WTC11 (cell line): ENCODE results near the gene LCP1. TPM values are rescaled to one million over a fixed set of nuclear protein-coding genes. Genes with fewer than 3 reads are reported as not detected.

Source experiments
- ATAC-seq: fragments of 200-7000 bp; cut with Tn5 transposase; 2 replicates; pipeline ENCODE4 v1.10.0; 2021; ENCODE audit warnings: mild to moderate bottlenecking, moderate library complexity
- CTCF ChIA-PET: fragments of 300-600 bp; sonication (Branson Sonifier 250); formaldehyde crosslinking; loops from one replicate; lab custom pipeline; 2021; ENCODE audit warnings: antibody characterized with exemption; lab: Charles Lee
- POLR2A ChIA-PET: fragments of 350-600 bp; sonication (Branson Sonifier 250); formaldehyde crosslinking; loops from one replicate; lab custom pipeline; 2021; ENCODE audit warnings: antibody characterized with exemption; lab: Charles Lee
- DNase-seq: peaks from one replicate; pipeline ENCODE4 v3.0.0; 2021; ENCODE audit warnings: low spot score
- H3K27ac Mint-ChIP-seq: 2 replicates; pipeline ENCODE4 v1.8.0; 2021; ENCODE audit warnings: mixed read lengths
- H3K27me3 Mint-ChIP-seq: 2 replicates; pipeline ENCODE4 v1.8.0; 2021; ENCODE audit warnings: low read depth, mild to moderate bottlenecking, moderate library complexity, mixed read lengths
- H3K36me3 Mint-ChIP-seq: 2 replicates; pipeline ENCODE4 v1.8.0; 2021; ENCODE audit warnings: mixed read lengths
- H3K4me1 Mint-ChIP-seq: 2 replicates; pipeline ENCODE4 v1.8.0; 2022; ENCODE audit warnings: mixed read lengths
- H3K4me3 Mint-ChIP-seq: 2 replicates; pipeline ENCODE4 v1.8.0; 2021; ENCODE audit warnings: mild to moderate bottlenecking, moderate library complexity, mixed read lengths
- H3K9me3 Mint-ChIP-seq: 2 replicates; pipeline ENCODE4 v1.8.0; 2021; ENCODE audit warnings: mixed read lengths
- CBFB ChIP-seq: sonication (generic); formaldehyde crosslinking; IDR thresholded peaks from 2 replicates; pipeline ENCODE4 v1.8.1; 2022; ENCODE audit warnings: mild to moderate bottlenecking, low read depth, missing genetic modification reagents
- FOXJ3 ChIP-seq: sonication (generic); formaldehyde crosslinking; IDR thresholded peaks from 2 replicates; pipeline ENCODE4 v1.9.0; 2021; ENCODE audit warnings: missing genetic modification reagents, mild to moderate bottlenecking, borderline replicate concordance
- HMGA2 ChIP-seq: fragments of 250-450 bp; sonication (Bioruptor Pico); IDR thresholded peaks from 2 replicates; pipeline ENCODE4 v1.4.0; 2021; ENCODE audit warnings: mild to moderate bottlenecking, moderate library complexity
- KAT7 ChIP-seq: sonication (generic); formaldehyde crosslinking; IDR thresholded peaks from 2 replicates; pipeline ENCODE4 v1.8.1; 2023; ENCODE audit warnings: missing genetic modification reagents, mild to moderate bottlenecking, borderline replicate concordance
- NR2C2 ChIP-seq: sonication (generic); formaldehyde crosslinking; IDR thresholded peaks from 2 replicates; pipeline ENCODE4 v1.8.0; 2022; ENCODE audit warnings: mild to moderate bottlenecking, missing genetic modification reagents
- OVOL2 ChIP-seq: fragments of 250-450 bp; sonication (Bioruptor Pico); IDR thresholded peaks from 2 replicates; pipeline ENCODE4 v1.9.0; 2021; ENCODE audit warnings: mild to moderate bottlenecking, borderline replicate concordance
- PRRX2 ChIP-seq: fragments of 250-450 bp; sonication (Bioruptor Pico); IDR thresholded peaks from 2 replicates; pipeline ENCODE4 v1.8.0; 2021; ENCODE audit warnings: mild to moderate bottlenecking
- RELA ChIP-seq: sonication (generic); formaldehyde crosslinking; IDR thresholded peaks from 2 replicates; pipeline ENCODE4 v1.8.1; 2022; ENCODE audit warnings: missing genetic modification reagents, mild to moderate bottlenecking, borderline replicate concordance
- RORB ChIP-seq: fragments of 250-450 bp; sonication (Bioruptor Pico); IDR thresholded peaks from 2 replicates; pipeline ENCODE4 v1.9.0; 2021; ENCODE audit warnings: mild to moderate bottlenecking
- SMAD4 ChIP-seq: sonication (generic); formaldehyde crosslinking; IDR thresholded peaks from 2 replicates; pipeline ENCODE4 v1.8.0; 2022; ENCODE audit warnings: mild to moderate bottlenecking, missing genetic modification reagents
- TEAD1 ChIP-seq: sonication (generic); formaldehyde crosslinking; IDR thresholded peaks from 2 replicates; pipeline ENCODE4 v1.8.0; 2022; ENCODE audit warnings: mild to moderate bottlenecking, missing genetic modification reagents
- ZNF121 ChIP-seq: sonication (generic); formaldehyde crosslinking; IDR thresholded peaks from 2 replicates; pipeline ENCODE4 v1.8.0; 2023; ENCODE audit warnings: missing genetic modification reagents
- ZNF263 ChIP-seq: sonication (generic); formaldehyde crosslinking; IDR thresholded peaks from 2 replicates; pipeline ENCODE4 v1.8.1; 2022; ENCODE audit warnings: low read depth, mild to moderate bottlenecking, moderate library complexity, missing genetic modification reagents
- ZNF423 ChIP-seq: fragments of 250-450 bp; sonication (Bioruptor Pico); IDR thresholded peaks from 2 replicates; pipeline ENCODE4 v2.1.2; 2022; ENCODE audit warnings: mild to moderate bottlenecking, moderate library complexity
- total RNA-seq: library from RNA; stranded (reverse); gene quantifications from 3 replicates; pipeline ENCODE4 v1.2.3, GENCODE V29; 2021
- TF ChIP-seq, protein P1 (sequence below): sonication (generic); formaldehyde crosslinking; IDR thresholded peaks from 2 replicates; pipeline ENCODE4 v1.8.0; 2022; ENCODE audit warnings: missing genetic modification reagents
- TF ChIP-seq, protein P2 (sequence below): sonication (generic); formaldehyde crosslinking; IDR thresholded peaks from 2 replicates; pipeline ENCODE4 v1.8.0; 2022; ENCODE audit warnings: mild to moderate bottlenecking, missing genetic modification reagents
- TF ChIP-seq, protein P3 (sequence below): sonication (generic); formaldehyde crosslinking; IDR thresholded peaks from 2 replicates; pipeline ENCODE4 v1.8.0; 2022; ENCODE audit warnings: mild to moderate bottlenecking, missing genetic modification reagents
- TF ChIP-seq, protein P4 (sequence below): fragments of 200-600 bp; IDR thresholded peaks from 2 replicates; pipeline ENCODE4 v1.8.0; 2022; ENCODE audit warnings: antibody characterized with exemption
- TF ChIP-seq, protein P5 (sequence below): fragments of 250-450 bp; sonication (Bioruptor Pico); IDR thresholded peaks from 2 replicates; pipeline ENCODE4 v1.8.0; 2021; ENCODE audit warnings: mild to moderate bottlenecking

Gene LCP1
- total RNA-seq, 1 experiment from 2014 or later = 3.2 TPM

DNA sequence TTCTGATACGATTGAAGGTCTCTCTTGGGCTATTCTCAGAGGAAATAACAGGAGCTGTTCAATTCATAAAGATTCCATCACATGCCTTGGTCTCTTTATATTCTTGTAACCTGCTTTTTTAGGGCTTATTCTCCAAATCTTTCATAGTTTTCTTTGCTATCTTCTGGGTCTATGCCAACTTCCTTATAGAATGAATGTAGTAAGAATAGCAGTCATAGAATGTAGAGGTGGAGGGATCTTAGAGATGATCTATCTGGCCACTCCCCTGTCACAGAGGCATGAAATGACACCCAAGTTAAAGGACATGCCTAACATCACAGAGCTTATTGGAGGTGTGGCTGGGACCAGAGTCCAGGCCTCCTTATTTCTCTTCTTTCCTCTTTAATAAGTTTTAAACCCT, 13.2 kb downstream of the LCP1 start:
- H3K27ac Mint-ChIP-seq = no peak overlapping the region
- CTCF ChIA-PET = interaction anchor here (0.8 kb wide), 1 partner anchor 42 kb away, joined by 3 read pairs; no protein-coding TSS in a partner anchor
- no peak for DNase-seq
- H3K27me3 Mint-ChIP-seq = peaks cover 17% of the 10 kb centered on the region
- H3K4me3 Mint-ChIP-seq = no peak overlapping the region
- peaks cover 17% of the 10 kb centered on the region for H3K4me1 Mint-ChIP-seq
- no peaks in the 10 kb centered on the region for H3K36me3 Mint-ChIP-seq
- no peak for ATAC-seq
- TF ChIP-seq OVOL2 = no peak
- TF ChIP-seq, protein P1, sequence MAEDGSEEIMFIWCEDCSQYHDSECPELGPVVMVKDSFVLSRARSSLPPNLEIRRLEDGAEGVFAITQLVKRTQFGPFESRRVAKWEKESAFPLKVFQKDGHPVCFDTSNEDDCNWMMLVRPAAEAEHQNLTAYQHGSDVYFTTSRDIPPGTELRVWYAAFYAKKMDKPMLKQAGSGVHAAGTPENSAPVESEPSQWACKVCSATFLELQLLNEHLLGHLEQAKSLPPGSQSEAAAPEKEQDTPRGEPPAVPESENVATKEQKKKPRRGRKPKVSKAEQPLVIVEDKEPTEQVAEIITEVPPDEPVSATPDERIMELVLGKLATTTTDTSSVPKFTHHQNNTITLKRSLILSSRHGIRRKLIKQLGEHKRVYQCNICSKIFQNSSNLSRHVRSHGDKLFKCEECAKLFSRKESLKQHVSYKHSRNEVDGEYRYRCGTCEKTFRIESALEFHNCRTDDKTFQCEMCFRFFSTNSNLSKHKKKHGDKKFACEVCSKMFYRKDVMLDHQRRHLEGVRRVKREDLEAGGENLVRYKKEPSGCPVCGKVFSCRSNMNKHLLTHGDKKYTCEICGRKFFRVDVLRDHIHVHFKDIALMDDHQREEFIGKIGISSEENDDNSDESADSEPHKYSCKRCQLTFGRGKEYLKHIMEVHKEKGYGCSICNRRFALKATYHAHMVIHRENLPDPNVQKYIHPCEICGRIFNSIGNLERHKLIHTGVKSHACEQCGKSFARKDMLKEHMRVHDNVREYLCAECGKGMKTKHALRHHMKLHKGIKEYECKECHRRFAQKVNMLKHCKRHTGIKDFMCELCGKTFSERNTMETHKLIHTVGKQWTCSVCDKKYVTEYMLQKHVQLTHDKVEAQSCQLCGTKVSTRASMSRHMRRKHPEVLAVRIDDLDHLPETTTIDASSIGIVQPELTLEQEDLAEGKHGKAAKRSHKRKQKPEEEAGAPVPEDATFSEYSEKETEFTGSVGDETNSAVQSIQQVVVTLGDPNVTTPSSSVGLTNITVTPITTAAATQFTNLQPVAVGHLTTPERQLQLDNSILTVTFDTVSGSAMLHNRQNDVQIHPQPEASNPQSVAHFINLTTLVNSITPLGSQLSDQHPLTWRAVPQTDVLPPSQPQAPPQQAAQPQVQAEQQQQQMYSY = no peak
- TF ChIP-seq TEAD1 (CRISPR knock-in tag) = no peak
- no peak for TF ChIP-seq ZNF263
- no peak for TF ChIP-seq RORB (CRISPR knock-in tag)
- no peak for TF ChIP-seq RELA (CRISPR knock-in tag)
- no peak for TF ChIP-seq ZNF423 (CRISPR knock-in tag)
- TF ChIP-seq FOXJ3 (CRISPR knock-in tag) = no peak
- TF ChIP-seq, protein P2, sequence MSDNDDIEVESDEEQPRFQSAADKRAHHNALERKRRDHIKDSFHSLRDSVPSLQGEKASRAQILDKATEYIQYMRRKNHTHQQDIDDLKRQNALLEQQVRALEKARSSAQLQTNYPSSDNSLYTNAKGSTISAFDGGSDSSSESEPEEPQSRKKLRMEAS = no peak
- TF ChIP-seq, protein P3, sequence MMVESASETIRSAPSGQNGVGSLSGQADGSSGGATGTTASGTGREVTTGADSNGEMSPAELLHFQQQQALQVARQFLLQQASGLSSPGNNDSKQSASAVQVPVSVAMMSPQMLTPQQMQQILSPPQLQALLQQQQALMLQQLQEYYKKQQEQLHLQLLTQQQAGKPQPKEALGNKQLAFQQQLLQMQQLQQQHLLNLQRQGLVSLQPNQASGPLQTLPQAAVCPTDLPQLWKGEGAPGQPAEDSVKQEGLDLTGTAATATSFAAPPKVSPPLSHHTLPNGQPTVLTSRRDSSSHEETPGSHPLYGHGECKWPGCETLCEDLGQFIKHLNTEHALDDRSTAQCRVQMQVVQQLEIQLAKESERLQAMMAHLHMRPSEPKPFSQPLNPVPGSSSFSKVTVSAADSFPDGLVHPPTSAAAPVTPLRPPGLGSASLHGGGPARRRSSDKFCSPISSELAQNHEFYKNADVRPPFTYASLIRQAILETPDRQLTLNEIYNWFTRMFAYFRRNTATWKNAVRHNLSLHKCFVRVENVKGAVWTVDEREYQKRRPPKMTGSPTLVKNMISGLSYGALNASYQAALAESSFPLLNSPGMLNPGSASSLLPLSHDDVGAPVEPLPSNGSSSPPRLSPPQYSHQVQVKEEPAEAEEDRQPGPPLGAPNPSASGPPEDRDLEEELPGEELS (CRISPR knock-in tag) = no peak
- no peak for TF ChIP-seq PRRX2 (CRISPR knock-in tag)
- TF ChIP-seq, protein P4, sequence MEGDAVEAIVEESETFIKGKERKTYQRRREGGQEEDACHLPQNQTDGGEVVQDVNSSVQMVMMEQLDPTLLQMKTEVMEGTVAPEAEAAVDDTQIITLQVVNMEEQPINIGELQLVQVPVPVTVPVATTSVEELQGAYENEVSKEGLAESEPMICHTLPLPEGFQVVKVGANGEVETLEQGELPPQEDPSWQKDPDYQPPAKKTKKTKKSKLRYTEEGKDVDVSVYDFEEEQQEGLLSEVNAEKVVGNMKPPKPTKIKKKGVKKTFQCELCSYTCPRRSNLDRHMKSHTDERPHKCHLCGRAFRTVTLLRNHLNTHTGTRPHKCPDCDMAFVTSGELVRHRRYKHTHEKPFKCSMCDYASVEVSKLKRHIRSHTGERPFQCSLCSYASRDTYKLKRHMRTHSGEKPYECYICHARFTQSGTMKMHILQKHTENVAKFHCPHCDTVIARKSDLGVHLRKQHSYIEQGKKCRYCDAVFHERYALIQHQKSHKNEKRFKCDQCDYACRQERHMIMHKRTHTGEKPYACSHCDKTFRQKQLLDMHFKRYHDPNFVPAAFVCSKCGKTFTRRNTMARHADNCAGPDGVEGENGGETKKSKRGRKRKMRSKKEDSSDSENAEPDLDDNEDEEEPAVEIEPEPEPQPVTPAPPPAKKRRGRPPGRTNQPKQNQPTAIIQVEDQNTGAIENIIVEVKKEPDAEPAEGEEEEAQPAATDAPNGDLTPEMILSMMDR = no peak
- TF ChIP-seq, all 79 proteins: peak for 0
- H3K9me3 Mint-ChIP-seq = no peaks in the 10 kb centered on the region
- POLR2A ChIA-PET = no interaction called here

DNA sequence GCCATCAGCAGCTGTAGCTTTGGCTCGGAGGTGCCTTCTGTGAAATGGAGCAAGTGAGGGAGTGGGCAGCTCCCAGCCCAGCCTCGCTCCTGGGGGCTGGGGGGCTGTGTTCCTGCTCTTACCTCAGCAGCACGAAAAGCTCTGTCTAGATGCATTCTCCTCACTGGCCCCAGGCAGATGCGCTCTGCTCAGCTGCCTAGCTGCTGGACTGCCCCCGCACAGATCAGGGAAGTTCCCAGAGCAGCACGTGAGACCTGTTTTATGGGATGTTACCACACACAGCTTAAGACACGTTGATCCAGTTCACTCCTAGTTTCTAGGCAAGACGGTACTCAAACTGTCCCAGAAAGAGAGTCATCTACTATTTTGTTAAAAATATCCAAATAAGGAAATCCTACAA, 13.6 kb downstream of the LCP1 start:
- no peak overlapping the region for H3K4me3 Mint-ChIP-seq
- H3K36me3 Mint-ChIP-seq = no peaks in the 10 kb centered on the region

More for the DNA sequence above, 13.6 kb downstream of the LCP1 start:
- Mint-ChIP-seq H3K4me1 (peaks cover 17% of the 10 kb centered on the region), H3K9me3 (no peaks in the 10 kb centered on the region), H3K27me3 (peaks cover 17% of the 10 kb centered on the region), H3K27ac (no peak overlapping the region)
- TF ChIP-seq KAT7 (CRISPR knock-in tag) = no peak
- TF ChIP-seq SMAD4 = no peak
- TF ChIP-seq, protein P2 = no peak
- no peak for TF ChIP-seq NR2C2
- no peak for TF ChIP-seq CBFB (CRISPR knock-in tag)
- TF ChIP-seq ZNF121 (CRISPR knock-in tag) = no peak
- no peak for TF ChIP-seq HMGA2 (CRISPR knock-in tag)
- TF ChIP-seq, protein P5, sequence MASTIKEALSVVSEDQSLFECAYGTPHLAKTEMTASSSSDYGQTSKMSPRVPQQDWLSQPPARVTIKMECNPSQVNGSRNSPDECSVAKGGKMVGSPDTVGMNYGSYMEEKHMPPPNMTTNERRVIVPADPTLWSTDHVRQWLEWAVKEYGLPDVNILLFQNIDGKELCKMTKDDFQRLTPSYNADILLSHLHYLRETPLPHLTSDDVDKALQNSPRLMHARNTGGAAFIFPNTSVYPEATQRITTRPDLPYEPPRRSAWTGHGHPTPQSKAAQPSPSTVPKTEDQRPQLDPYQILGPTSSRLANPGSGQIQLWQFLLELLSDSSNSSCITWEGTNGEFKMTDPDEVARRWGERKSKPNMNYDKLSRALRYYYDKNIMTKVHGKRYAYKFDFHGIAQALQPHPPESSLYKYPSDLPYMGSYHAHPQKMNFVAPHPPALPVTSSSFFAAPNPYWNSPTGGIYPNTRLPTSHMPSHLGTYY (CRISPR knock-in tag) = no peak
- ChIA-PET CTCF (interaction anchor here (0.8 kb wide), 1 partner anchor 42 kb away, joined by 3 read pairs; no protein-coding TSS in a partner anchor), POLR2A (no interaction called here)
- no peak for DNase-seq
- ATAC-seq = peak; percentile 30
